ENCODE results near the gene CNPY1.

- TF ChIP-seq CTCF (IDR thresholded peaks at IDR 0.05) = no peak
- no peak for TF ChIP-seq RFX5 (IDR thresholded peaks at IDR 0.05; ENCODE audit: low read length)
- no peak for TF ChIP-seq SMC3 (IDR thresholded peaks at IDR 0.05; ENCODE audit: low read depth, low read length)
- TF ChIP-seq EZH2phosphoT487 (IDR thresholded peaks at IDR 0.05; ENCODE audit: borderline replicate concordance, low read depth) = no peak
- no peak for TF ChIP-seq EP300 (IDR thresholded peaks at IDR 0.05; ENCODE audit: borderline replicate concordance in 1 of 2, low read depth in 1 of 2, low read length in 1 of 2)
- no peak for TF ChIP-seq REST (IDR thresholded peaks at IDR 0.05; ENCODE audit: low read depth, low read length)
- no peak for TF ChIP-seq POLR2AphosphoS5 (IDR thresholded peaks at IDR 0.05; ENCODE audit: low read depth, low read length)
- no peak for TF ChIP-seq RAD21 (IDR thresholded peaks at IDR 0.05; ENCODE audit: low read length)
- no peak for TF ChIP-seq USF1 (IDR thresholded peaks at IDR 0.05; ENCODE audit: borderline replicate concordance, low read depth)
- TF ChIP-seq RXRA (IDR thresholded peaks at IDR 0.05; ENCODE audit: borderline replicate concordance, low read depth) = no peak
- TF ChIP-seq MEF2A (IDR thresholded peaks at IDR 0.05; ENCODE audit: borderline replicate concordance, low read depth) = no peak
- TF ChIP-seq RCOR1 (IDR thresholded peaks at IDR 0.05; ENCODE audit: low read length) = no peak
- TF ChIP-seq TEAD4 (IDR thresholded peaks at IDR 0.05; ENCODE audit: borderline replicate concordance, insufficient read depth) = no peak
- no peak for TF ChIP-seq USF2 (IDR thresholded peaks at IDR 0.05; ENCODE audit: borderline replicate concordance, low read depth, low read length)
Observed at GRCh38 chr7:155454183-155455112, 91.9 kb downstream of the CNPY1 start.

Data from SK-N-SH (cell line).